GM10847 (cell line): ENCODE measurements around the gene CYP27B1.

Experiments used
- POLR2A ChIP-seq: IDR thresholded peaks from 2 replicates; pipeline ENCODE4 v1.6.1; 2011; ENCODE audit not compliant: insufficient read length; ENCODE audit errors: extremely low read depth

The CYP27B1 gene

GRCh38 chr12:57717846-57718640 lies 48.8 kb downstream of the CYP27B1 start:
- no peak for TF ChIP-seq POLR2A

- TF ChIP-seq POLR2A = no peak
Observed at GRCh38 chr12:57717131-57717530, 49.7 kb downstream of the CYP27B1 start.

GRCh38 chr12:57716305-57716704 lies 50.6 kb downstream of the CYP27B1 start:
- no peak for TF ChIP-seq POLR2A

GRCh38 chr12:57715786-57716185 lies 51.1 kb downstream of the CYP27B1 start:
- no peak for TF ChIP-seq POLR2A

- no peak for TF ChIP-seq POLR2A
Observed at GRCh38 chr12:57713209-57713608, 53.7 kb downstream of the CYP27B1 start.

- no peak for TF ChIP-seq POLR2A
Observed at GRCh38 chr12:57712701-57713100, 54.2 kb downstream of the CYP27B1 start.
